Measurements from ENCODE around the gene UBTD2.

DNA sequence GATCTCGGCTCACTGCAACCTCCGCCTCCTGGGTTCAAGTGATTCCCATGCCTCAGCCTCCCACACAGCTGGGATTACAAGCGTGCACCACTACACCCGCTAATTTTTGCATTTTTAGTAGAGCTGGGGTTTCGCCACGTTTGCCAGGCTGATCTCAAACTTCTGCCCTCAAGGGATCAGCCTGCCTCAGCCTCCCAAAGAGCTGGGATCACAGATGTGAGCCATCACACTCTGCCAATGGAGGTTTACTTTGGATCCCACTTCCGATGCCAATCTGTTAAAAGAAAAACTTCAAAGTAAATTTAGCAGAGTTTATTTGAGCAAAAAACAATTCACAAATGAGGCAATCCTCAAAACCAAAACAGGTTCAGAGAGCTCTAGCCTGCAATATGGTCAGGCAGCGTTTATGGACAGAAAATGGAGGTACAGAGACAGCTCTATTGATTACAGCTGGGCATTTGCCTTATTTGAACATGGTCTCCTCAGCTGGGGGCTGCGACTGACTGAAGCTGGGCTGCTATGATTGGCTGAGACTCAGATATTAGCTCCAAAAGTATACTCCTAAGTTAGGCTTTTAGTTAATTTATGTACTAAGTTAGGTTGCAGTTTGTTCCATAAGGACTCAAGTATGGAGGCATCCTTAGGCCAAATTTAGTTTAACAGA is 18.6 kb upstream of the UBTD2 start:
- TF ChIP-seq EZH2 (IDR thresholded peaks at IDR 0.05) = no peak
- no peak for TF ChIP-seq POLR2AphosphoS5 (IDR thresholded peaks at IDR 0.05; ENCODE audit: borderline replicate concordance, low read depth, low read length)
